ENCODE data around the gene IFNG.

IFNG gene

GRCh38 chr12:68115281-68115680 is 44.3 kb downstream of the IFNG start:
- no peak for DNase-seq (ENCODE audit: low spot score)

GRCh38 chr12:68114606-68115005 is 44.9 kb downstream of the IFNG start:
- no peak for DNase-seq (ENCODE audit: low spot score)

GRCh38 chr12:68113644-68114043 is 45.9 kb downstream of the IFNG start:
- DNase-seq (ENCODE audit: low spot score) = no peak

GRCh38 chr12:68111995-68112394 is 47.5 kb downstream of the IFNG start:
- DNase-seq (ENCODE audit: low spot score) = no peak

- no peak for DNase-seq (ENCODE audit: low spot score)
Observed at GRCh38 chr12:68109444-68110217, 49.9 kb downstream of the IFNG start.

GRCh38 chr12:68109001-68109400 is 50.5 kb downstream of the IFNG start:
- no peak for DNase-seq (ENCODE audit: low spot score)

GRCh38 chr12:68106660-68107059 is 52.9 kb downstream of the IFNG start:
- no peak for DNase-seq (ENCODE audit: low spot score)

GRCh38 chr12:68106160-68106559 is 53.4 kb downstream of the IFNG start:
- no peak for DNase-seq (ENCODE audit: low spot score)

Measured in ecto neural progenitor cell (in vitro differentiated cells).